ENCODE results near the gene HOXC5. TPM values are rescaled to one million over a fixed set of nuclear protein-coding genes. Genes with fewer than 3 reads are reported as not detected.

Gene HOXC5
- total RNA-seq, 2 experiments from 2014 or later, result not detected

DNA sequence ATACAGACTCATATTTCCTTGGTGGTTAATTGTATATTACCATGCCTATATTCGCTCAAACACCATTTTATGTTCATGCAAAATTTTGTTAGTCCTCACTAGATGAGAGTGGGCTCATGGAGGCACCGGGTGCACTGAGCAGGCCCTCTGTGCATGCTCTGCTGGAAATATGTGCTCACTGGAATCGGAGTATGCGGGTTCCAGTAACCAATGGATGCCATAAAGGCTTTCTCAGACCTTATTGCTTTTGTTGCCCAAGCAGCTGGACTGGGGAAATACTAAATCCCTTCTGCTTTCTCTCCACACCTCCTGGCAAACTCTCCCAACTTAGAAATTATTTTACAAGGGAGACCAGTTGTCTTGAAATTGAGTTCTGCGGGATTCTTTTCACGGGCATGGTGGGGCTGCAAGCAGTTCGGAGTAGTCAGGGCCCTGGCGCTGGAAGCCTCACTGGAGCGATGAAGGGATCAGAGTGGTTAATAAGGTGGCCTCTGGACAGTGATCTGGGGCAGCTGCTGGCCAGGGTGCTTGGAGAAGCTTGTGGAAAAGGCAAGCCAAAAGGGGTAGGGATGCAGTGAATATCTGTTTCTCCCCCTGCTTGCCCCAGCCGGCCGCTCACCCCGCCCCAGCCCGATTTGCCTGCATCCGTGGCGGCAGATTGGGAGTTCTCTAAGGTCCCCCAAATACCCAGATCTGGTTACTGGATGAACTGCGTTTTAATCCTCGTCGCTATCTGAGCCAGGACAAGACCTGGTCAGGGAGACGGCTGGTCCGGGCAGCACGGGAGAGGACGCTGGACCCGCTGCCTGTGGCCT lies 12.1 kb upstream of the HOXC5 start:
- Histone ChIP-seq H2AFZ (ENCODE audit: low read length) (peak overlapping the region; percentile 39; the same call in 1 of the 2 replicates), H3K27ac (ENCODE audit: low read depth, low read length, poor library complexity, severe bottlenecking) (no peak overlapping the region), H3K4me2 (ENCODE audit: low read length) (peak overlapping the region; percentile 44; the same call in 1 of the 2 replicates), H3K4me3 (ENCODE audit: low read depth, low read length, poor library complexity, severe bottlenecking) (no peak overlapping the region), H4K20me1 (ENCODE audit: insufficient read depth, low read length) (no peaks in the 10 kb centered on the region), H3K79me2 (ENCODE audit: insufficient read depth, low read depth, low read length) (no peaks in the 10 kb centered on the region), H3K9me2 (ENCODE audit: insufficient read depth, low read length) (no peaks in the 10 kb centered on the region), H3K4me1 (ENCODE audit: insufficient read depth, low read length, poor library complexity, severe bottlenecking) (peaks cover 63% of the 10 kb centered on the region), H3K9me3 (ENCODE audit: low read length) (no peaks in the 10 kb centered on the region), H3K36me3 (ENCODE audit: insufficient read depth, low read length) (no peaks in the 10 kb centered on the region)
- POLR2A ChIA-PET, result no interaction called here
- intact Hi-C loops (cut with micrococcal nuclease; ENCODE audit: unreplicated experiment), result no loop called here
- CTCF ChIA-PET (ENCODE audit: unreplicated experiment), result no interaction called here
- DNase-seq (ENCODE audit: low spot score), result no peak
- TF ChIP-seq EZH2phosphoT487 (IDR thresholded peaks at IDR 0.05; ENCODE audit: borderline replicate concordance, low read depth, low read length), result no peak
- TF ChIP-seq, protein P1, sequence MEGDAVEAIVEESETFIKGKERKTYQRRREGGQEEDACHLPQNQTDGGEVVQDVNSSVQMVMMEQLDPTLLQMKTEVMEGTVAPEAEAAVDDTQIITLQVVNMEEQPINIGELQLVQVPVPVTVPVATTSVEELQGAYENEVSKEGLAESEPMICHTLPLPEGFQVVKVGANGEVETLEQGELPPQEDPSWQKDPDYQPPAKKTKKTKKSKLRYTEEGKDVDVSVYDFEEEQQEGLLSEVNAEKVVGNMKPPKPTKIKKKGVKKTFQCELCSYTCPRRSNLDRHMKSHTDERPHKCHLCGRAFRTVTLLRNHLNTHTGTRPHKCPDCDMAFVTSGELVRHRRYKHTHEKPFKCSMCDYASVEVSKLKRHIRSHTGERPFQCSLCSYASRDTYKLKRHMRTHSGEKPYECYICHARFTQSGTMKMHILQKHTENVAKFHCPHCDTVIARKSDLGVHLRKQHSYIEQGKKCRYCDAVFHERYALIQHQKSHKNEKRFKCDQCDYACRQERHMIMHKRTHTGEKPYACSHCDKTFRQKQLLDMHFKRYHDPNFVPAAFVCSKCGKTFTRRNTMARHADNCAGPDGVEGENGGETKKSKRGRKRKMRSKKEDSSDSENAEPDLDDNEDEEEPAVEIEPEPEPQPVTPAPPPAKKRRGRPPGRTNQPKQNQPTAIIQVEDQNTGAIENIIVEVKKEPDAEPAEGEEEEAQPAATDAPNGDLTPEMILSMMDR (conservative IDR thresholded peaks at IDR 0.05; ENCODE audit: low read length), result no peak
- no TSS peak for BruUV-seq (replicated peaks)

DNA sequence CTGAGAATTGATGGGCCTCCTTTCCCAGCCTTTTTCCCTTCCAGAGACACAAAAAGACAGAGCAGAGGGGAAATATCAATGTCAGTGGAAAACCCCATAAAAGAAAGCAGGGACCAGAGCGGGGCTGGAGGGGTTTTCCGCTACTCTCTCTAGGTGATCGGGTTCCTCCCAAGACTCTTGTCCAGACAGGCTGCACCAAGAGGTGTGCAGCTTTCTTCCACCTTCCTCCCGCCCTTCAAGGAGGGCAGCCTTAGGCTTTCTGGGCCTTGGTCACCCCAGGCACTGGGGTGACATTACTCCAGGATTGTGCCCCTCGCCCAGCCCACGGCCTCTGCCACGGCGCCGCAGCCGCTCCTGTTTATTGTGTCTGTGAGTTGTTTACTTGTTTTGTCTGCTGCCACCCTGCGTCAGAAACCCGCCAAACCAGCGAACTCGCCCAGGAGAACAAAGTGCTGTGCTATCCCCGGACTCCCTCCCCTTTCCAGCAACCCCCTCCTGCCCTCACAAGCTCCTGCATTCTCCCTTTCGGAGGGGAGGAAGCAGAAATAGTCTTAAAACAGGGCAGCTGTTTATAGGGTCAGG lies 11.3 kb upstream of the HOXC5 start:
- H3K9me2 ChIP-seq (ENCODE audit: insufficient read depth, low read length), result no peaks in the 10 kb centered on the region
- ChIA-PET POLR2A (interaction anchor here (0.5 kb wide), 1 partner anchor 54 kb away, joined by 3 read pairs; no protein-coding TSS in a partner anchor), CTCF (ENCODE audit: unreplicated experiment) (no interaction called here)
- no peak overlapping the region for H3K4me3 ChIP-seq (ENCODE audit: low read depth, low read length, poor library complexity, severe bottlenecking)
- H3K4me2 ChIP-seq (ENCODE audit: low read length), result peak overlapping the region; percentile 44; the same call in 1 of the 2 replicates
- no peaks in the 10 kb centered on the region for H3K79me2 ChIP-seq (ENCODE audit: insufficient read depth, low read depth, low read length)
- no peaks in the 10 kb centered on the region for H3K9me3 ChIP-seq (ENCODE audit: low read length)
- intact Hi-C loops (cut with micrococcal nuclease; ENCODE audit: unreplicated experiment), result no loop called here
- peak overlapping the region; percentile 39; the same call in 1 of the 2 replicates for H2AFZ ChIP-seq (ENCODE audit: low read length)
- TF ChIP-seq, protein P1 (conservative IDR thresholded peaks at IDR 0.05; ENCODE audit: low read length), result peak; percentile 58
- no peak for TF ChIP-seq EZH2phosphoT487 (IDR thresholded peaks at IDR 0.05; ENCODE audit: borderline replicate concordance, low read depth, low read length)
- H3K36me3 ChIP-seq (ENCODE audit: insufficient read depth, low read length), result no peaks in the 10 kb centered on the region
- H3K4me1 ChIP-seq (ENCODE audit: insufficient read depth, low read length, poor library complexity, severe bottlenecking), result peaks cover 70% of the 10 kb centered on the region
- H4K20me1 ChIP-seq (ENCODE audit: insufficient read depth, low read length), result no peaks in the 10 kb centered on the region
- H3K27ac ChIP-seq (ENCODE audit: low read depth, low read length, poor library complexity, severe bottlenecking), result no peak overlapping the region
- peak; percentile 24 for DNase-seq (ENCODE audit: low spot score)
- BruUV-seq (replicated peaks), result no TSS peak

Data from OCI-LY7 (cell line).